ENCODE data around the gene CD320. TPM values are rescaled to one million over a fixed set of nuclear protein-coding genes. Genes with fewer than 3 reads are reported as not detected.

CD320 gene
- total RNA-seq, 6 experiments from 2014 or later = 54.2 to 65.7 (median 57.6) TPM

DNA sequence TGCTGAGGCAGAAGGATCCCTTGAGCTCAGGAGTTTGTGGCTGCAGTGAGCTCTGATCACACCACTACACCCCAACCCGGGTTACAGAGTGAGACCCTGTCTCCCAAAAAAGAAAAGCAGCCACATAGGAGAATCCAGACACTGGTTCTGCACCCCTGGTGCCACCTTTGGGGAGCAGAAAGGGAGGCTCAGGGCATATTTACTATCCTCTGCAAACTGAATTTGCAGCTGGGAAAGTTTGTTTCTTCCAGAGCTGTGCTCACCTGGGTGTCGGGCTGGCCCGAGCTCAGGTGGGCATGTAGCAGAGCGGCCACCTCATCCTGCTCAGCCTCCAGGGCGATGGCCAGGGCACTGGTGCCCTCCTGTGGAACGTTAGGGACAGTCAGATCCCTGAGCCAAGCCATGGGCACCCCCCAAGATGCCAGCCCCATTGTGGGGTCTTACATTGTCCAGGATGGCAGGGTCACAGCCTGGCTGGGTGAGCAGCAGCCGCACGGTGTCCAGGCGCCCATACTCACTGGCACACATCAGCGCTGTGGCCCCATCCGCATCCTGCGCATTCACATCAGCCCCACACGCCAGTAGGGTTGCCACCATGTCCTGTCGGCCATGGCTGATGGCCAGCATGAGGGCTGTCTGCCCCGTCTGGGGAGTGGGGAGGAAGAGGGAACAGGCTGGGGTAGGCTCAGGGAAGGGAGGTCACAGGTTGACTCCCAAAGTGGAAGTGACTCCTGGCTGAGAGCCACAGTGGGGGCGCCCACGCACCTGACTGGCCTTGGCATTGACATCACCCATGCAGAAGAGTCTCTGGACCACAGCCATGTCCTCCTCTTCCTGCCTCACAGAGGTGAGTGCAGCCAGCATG lies 16.3 kb upstream of the CD320 start:
- Mint-ChIP-seq H3K27ac (no peak overlapping the region), H3K9me3 (peaks cover 6% of the 10 kb centered on the region; the same call in 1 of the 2 replicates), H3K4me3 (no peak overlapping the region), H3K36me3 (ENCODE audit: low read depth) (peaks cover 32% of the 10 kb centered on the region), H3K27me3 (ENCODE audit: insufficient read depth) (peaks cover 3% of the 10 kb centered on the region), H3K4me1 (ENCODE audit: low read depth) (peaks cover 19% of the 10 kb centered on the region)
- TF ChIP-seq, protein P1, sequence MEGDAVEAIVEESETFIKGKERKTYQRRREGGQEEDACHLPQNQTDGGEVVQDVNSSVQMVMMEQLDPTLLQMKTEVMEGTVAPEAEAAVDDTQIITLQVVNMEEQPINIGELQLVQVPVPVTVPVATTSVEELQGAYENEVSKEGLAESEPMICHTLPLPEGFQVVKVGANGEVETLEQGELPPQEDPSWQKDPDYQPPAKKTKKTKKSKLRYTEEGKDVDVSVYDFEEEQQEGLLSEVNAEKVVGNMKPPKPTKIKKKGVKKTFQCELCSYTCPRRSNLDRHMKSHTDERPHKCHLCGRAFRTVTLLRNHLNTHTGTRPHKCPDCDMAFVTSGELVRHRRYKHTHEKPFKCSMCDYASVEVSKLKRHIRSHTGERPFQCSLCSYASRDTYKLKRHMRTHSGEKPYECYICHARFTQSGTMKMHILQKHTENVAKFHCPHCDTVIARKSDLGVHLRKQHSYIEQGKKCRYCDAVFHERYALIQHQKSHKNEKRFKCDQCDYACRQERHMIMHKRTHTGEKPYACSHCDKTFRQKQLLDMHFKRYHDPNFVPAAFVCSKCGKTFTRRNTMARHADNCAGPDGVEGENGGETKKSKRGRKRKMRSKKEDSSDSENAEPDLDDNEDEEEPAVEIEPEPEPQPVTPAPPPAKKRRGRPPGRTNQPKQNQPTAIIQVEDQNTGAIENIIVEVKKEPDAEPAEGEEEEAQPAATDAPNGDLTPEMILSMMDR (IDR thresholded peaks at IDR 0.05) = peak; percentile 29; the same call in 1 of the 2 replicates
- no peak for DNase-seq

DNA sequence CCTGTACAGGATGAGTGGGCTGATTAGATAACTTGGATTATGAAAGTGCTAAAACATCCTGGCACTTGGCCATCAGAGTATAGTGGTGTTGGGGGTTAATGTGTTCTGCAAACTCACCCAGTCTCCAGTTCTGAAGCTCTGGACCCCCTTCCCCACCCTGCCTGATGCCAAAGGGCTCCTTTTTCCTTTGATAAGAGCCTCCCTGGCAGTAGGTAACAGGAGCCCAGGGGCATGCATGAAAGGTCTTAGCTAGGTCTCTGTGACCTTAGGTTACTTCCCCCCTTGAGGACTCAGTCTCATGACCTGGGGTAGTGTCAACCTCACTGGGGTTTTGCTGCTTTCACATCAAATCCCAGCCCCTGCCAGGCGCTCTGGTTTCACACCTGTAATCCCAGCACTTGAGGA lies 15.6 kb upstream of the CD320 start:
- TF ChIP-seq, protein P1 (IDR thresholded peaks at IDR 0.05) = no peak
- peaks cover 20% of the 10 kb centered on the region for H3K4me1 Mint-ChIP-seq (ENCODE audit: low read depth)
- peaks cover 6% of the 10 kb centered on the region; the same call in 1 of the 2 replicates for H3K9me3 Mint-ChIP-seq
- peaks cover 32% of the 10 kb centered on the region for H3K36me3 Mint-ChIP-seq (ENCODE audit: low read depth)
- H3K27ac Mint-ChIP-seq = no peak overlapping the region
- H3K27me3 Mint-ChIP-seq (ENCODE audit: insufficient read depth) = peaks cover 3% of the 10 kb centered on the region
- no peak for DNase-seq
- no peak overlapping the region for H3K4me3 Mint-ChIP-seq

DNA sequence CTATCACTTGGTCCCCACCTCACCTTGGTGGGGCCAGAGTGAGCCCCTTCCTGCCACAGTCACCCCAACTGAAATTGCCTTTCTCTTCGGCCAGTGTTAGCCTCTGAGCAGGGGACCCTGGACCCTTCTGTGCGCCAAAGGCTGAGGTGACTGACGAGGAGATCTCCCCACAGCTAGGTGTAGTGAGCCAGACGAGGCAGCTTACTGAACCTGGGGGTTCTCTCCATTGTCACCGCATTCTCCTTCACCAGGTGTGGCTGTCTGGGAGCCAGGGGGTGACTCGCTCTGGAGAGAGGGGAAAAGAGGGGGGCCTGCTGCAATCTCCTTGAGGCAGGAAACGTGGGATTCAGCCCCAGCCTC lies 14.5 kb upstream of the CD320 start:
- TF ChIP-seq, protein P1 (IDR thresholded peaks at IDR 0.05) = no peak
- Mint-ChIP-seq H3K27me3 (ENCODE audit: insufficient read depth) (peaks cover 3% of the 10 kb centered on the region), H3K4me1 (ENCODE audit: low read depth) (peaks cover 20% of the 10 kb centered on the region), H3K4me3 (peak overlapping the region; percentile 100), H3K36me3 (ENCODE audit: low read depth) (peaks cover 32% of the 10 kb centered on the region), H3K27ac (no peak overlapping the region), H3K9me3 (peaks cover 6% of the 10 kb centered on the region; the same call in 1 of the 2 replicates)
- DNase-seq = no peak

DNA sequence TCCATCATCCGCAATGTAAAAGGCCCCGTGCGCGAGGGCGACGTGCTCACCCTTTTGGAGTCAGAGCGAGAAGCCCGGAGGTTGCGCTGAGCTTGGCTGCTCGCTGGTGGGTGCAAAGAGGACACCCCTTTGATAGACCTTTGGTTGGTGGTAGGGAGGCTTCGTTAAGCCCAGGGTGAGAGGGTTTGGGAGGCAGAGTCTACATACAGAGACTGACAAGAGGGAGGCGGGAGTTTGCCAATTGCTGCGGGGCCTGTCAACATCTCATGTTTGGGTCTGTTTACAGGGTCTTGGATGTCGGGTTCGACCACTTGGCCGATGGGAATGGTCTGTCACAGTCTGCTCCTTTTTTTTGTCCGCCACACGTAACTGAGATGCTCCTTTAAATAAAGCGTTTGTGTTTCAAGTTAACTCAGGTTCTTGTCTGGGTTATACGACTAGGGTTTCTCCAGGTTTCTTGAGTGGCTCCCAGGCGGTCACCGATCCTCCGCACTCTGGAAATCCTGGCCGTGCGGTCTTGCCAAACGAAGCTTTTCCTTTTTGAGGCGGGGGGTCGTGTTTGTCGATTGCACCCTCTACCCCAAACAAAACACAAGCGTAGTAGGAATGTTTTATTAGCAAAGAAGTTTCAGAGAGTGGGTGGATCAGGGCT lies 14.0 kb upstream of the CD320 start:
- Mint-ChIP-seq H3K4me3 (peak overlapping the region; percentile 100), H3K9me3 (peaks cover 6% of the 10 kb centered on the region; the same call in 1 of the 2 replicates), H3K27ac (peak overlapping the region; percentile 100), H3K36me3 (ENCODE audit: low read depth) (peaks cover 32% of the 10 kb centered on the region), H3K4me1 (ENCODE audit: low read depth) (peaks cover 20% of the 10 kb centered on the region), H3K27me3 (ENCODE audit: insufficient read depth) (peaks cover 2% of the 10 kb centered on the region)
- DNase-seq = no peak
- TF ChIP-seq, protein P1 (IDR thresholded peaks at IDR 0.05) = no peak

DNA sequence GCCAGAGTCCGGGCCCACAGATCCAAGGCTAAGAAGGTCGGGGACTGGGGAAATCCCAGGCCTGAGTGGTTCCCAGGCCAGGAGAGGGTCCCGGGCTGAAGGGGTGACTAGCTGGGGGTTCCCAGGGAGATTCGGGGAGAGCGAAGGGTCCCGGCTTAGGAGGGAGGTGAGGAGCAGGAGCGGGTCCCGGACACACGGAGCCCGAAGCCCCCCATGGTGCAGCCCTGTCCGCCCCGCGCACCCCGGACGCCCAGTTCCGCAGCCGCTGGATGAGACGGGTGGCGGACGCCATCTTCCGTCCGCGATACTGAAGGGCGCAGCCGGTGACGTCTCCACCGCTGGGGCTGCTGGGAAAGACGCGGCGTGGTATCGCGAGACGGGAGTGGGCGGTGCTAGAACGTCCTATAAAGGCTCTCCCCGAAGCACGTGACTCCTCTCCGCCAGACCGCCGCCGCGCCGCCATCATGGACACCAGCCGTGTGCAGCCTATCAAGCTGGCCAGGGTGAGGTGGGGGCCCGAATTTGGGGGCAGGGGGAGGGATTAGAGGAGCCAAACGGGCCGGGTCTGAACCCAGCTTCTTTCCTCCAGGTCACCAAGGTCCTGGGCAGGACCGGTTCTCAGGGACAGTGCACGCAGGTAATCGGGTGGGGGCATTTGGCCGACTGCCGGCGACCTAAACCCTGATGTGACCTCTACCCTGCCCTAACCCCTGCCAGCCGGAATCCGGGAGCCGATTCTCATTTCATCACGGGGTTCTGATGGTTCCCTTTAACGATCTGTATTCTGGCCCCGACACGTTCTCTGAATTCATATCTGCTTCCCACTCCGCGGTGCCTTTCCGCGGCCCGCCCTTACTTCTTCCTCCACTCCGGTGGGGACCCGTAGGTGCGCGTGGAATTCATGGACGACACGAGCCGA lies 13.2 kb upstream of the CD320 start, which contains the start of the genes NDUFA7 and RPS28:
NDUFA7 (minus strand) TSS at position 309 of the 919 bp plus-strand sequence; CDS start at position 292, 17 bp downstream.
RPS28 (plus strand) TSS at position 430 of the 919 bp plus-strand sequence; CDS start at position 465, 35 bp downstream.
- no peaks in the 10 kb centered on the region; the same call in none of the 2 replicates for H3K27me3 Mint-ChIP-seq (ENCODE audit: insufficient read depth)
- H3K36me3 Mint-ChIP-seq (ENCODE audit: low read depth) = peaks cover 28% of the 10 kb centered on the region
- TF ChIP-seq, protein P1 (IDR thresholded peaks at IDR 0.05) = peak; percentile 26; the same call in 1 of the 2 replicates
- peak within 1 kb of the TSS; percentile 100 for H3K27ac Mint-ChIP-seq
- peak; percentile 93 for DNase-seq
- no peaks in the 10 kb centered on the region for H3K9me3 Mint-ChIP-seq
- peak within 1 kb of the TSS; percentile 100 for H3K4me3 Mint-ChIP-seq
- peaks cover 20% of the 10 kb centered on the region for H3K4me1 Mint-ChIP-seq (ENCODE audit: low read depth)
